Muscle layer of colon (tissue), 2 donors: ENCODE results near the gene HTR1E.

Experiments
- H3K27ac ChIP-seq: one replicate; pipeline ENCODE4 v1.7.0; 2013; ENCODE audit warnings: low read depth, mild to moderate bottlenecking, low read length, moderate library complexity
- H3K27me3 ChIP-seq, 2 donors: one replicate each; pipeline ENCODE4 v1.7.0; 2013; ENCODE audit warnings: low read length in 2 of 2, mild to moderate bottlenecking in 2 of 2; ENCODE audit not compliant: insufficient read depth in 2 of 2, control insufficient read depth in 1 of 2
- H3K36me3 ChIP-seq: one replicate; pipeline ENCODE4 v1.7.0; 2013; ENCODE audit warnings: mild to moderate bottlenecking, low read length; ENCODE audit not compliant: insufficient read depth
- H3K4me1 ChIP-seq: one replicate; pipeline ENCODE4 v1.7.0; 2013; ENCODE audit warnings: mild to moderate bottlenecking, low read length; ENCODE audit not compliant: insufficient read depth
- H3K4me3 ChIP-seq, 2 donors: one replicate each; pipeline ENCODE4 v1.7.0; 2013; ENCODE audit warnings: low read length in 2 of 2, low read depth in 1 of 2, mild to moderate bottlenecking in 1 of 2, moderate library complexity in 1 of 2
- H3K9ac ChIP-seq: one replicate; pipeline ENCODE4 v1.7.0; 2013; ENCODE audit warnings: low read length
- H3K9me3 ChIP-seq: one replicate; pipeline ENCODE4 v1.7.0; 2013; ENCODE audit warnings: mild to moderate bottlenecking, low read length
- donor health status: abdominal sarcoma.
- donor health status: Adenocarcinoma of cecum.

Gene HTR1E

GRCh38 chr6:87049779-87050178 lies 112.5 kb downstream of the HTR1E start:
- H3K27me3 ChIP-seq: no peaks in the 10 kb centered on the region
- no peak overlapping the region for H3K9ac ChIP-seq
- H3K9me3 ChIP-seq: no peaks in the 10 kb centered on the region
- H3K4me3 ChIP-seq: no peak overlapping the region
- no peaks in the 10 kb centered on the region for H3K36me3 ChIP-seq
- H3K4me1 ChIP-seq: no peaks in the 10 kb centered on the region
- H3K27ac ChIP-seq: no peak overlapping the region

GRCh38 chr6:87053312-87053711 lies 116.0 kb downstream of the HTR1E start:
- Histone ChIP-seq H3K36me3 (no peaks in the 10 kb centered on the region), H3K9ac (no peak overlapping the region), H3K4me3 (no peak overlapping the region), H3K27ac (no peak overlapping the region), H3K9me3 (no peaks in the 10 kb centered on the region), H3K27me3 (no peaks in the 10 kb centered on the region), H3K4me1 (no peaks in the 10 kb centered on the region)

- Histone ChIP-seq H3K4me3 (no peak overlapping the region), H3K27me3 (no peaks in the 10 kb centered on the region), H3K4me1 (no peaks in the 10 kb centered on the region), H3K36me3 (no peaks in the 10 kb centered on the region), H3K9me3 (no peaks in the 10 kb centered on the region), H3K9ac (no peak overlapping the region), H3K27ac (no peak overlapping the region)
Measured at GRCh38 chr6:87054143-87054833, 117.0 kb downstream of the HTR1E start.

GRCh38 chr6:87059943-87060342 lies 122.6 kb downstream of the HTR1E start:
- Histone ChIP-seq H3K36me3 (no peaks in the 10 kb centered on the region), H3K4me3 (no peak overlapping the region), H3K4me1 (no peaks in the 10 kb centered on the region), H3K9ac (no peak overlapping the region), H3K27ac (no peak overlapping the region), H3K9me3 (no peaks in the 10 kb centered on the region), H3K27me3 (no peaks in the 10 kb centered on the region)

GRCh38 chr6:87065117-87065516 lies 127.8 kb downstream of the HTR1E start:
- Histone ChIP-seq H3K27ac (no peak overlapping the region), H3K27me3 (no peaks in the 10 kb centered on the region), H3K9ac (no peak overlapping the region), H3K4me3 (no peak overlapping the region), H3K9me3 (no peaks in the 10 kb centered on the region), H3K36me3 (no peaks in the 10 kb centered on the region), H3K4me1 (no peaks in the 10 kb centered on the region)
